Measurements from ENCODE around the gene APOBEC4.

The APOBEC4 gene

GRCh38 chr1:183600634-183601033, 52.5 kb downstream of the APOBEC4 start:
- in situ Hi-C loops (cut with HindIII; ENCODE audit: low pct_unique_long_range_greater_than_20kb, low sequenced_read_pairs) = no loop called here
- no peak for DNase-seq (ENCODE audit: low read depth in 1 of 2, low spot score in 1 of 2)
- no peak for TF ChIP-seq JUND (IDR thresholded peaks at IDR 0.05; ENCODE audit: low read depth)

- DNase-seq (ENCODE audit: low read depth in 1 of 2, low spot score in 1 of 2) = peak in 1 of 2 experiments; percentile 69
- no peak for TF ChIP-seq JUND (IDR thresholded peaks at IDR 0.05; ENCODE audit: low read depth)
- in situ Hi-C loops (cut with HindIII; ENCODE audit: low pct_unique_long_range_greater_than_20kb, low sequenced_read_pairs) = no loop called here
Observed at GRCh38 chr1:183600136-183600535, 53.0 kb downstream of the APOBEC4 start.

GRCh38 chr1:183598386-183598785, 54.7 kb downstream of the APOBEC4 start:
- DNase-seq (ENCODE audit: low read depth in 1 of 2, low spot score in 1 of 2) = no peak
- in situ Hi-C loops (cut with HindIII; ENCODE audit: low pct_unique_long_range_greater_than_20kb, low sequenced_read_pairs) = no loop called here
- TF ChIP-seq JUND (IDR thresholded peaks at IDR 0.05; ENCODE audit: low read depth) = no peak

GRCh38 chr1:183597656-183598347, 55.3 kb downstream of the APOBEC4 start:
- no peak for TF ChIP-seq JUND (IDR thresholded peaks at IDR 0.05; ENCODE audit: low read depth)
- no peak for DNase-seq (ENCODE audit: low read depth in 1 of 2, low spot score in 1 of 2)
- in situ Hi-C loops (cut with HindIII; ENCODE audit: low pct_unique_long_range_greater_than_20kb, low sequenced_read_pairs) = no loop called here

GRCh38 chr1:183596500-183596899, 56.6 kb downstream of the APOBEC4 start:
- in situ Hi-C loops (cut with HindIII; ENCODE audit: low pct_unique_long_range_greater_than_20kb, low sequenced_read_pairs) = no loop called here

More at GRCh38 chr1:183596500-183596899, 56.6 kb downstream of the APOBEC4 start:
- TF ChIP-seq JUND (IDR thresholded peaks at IDR 0.05; ENCODE audit: low read depth) = no peak
- DNase-seq (ENCODE audit: low read depth in 1 of 2, low spot score in 1 of 2) = no peak

Data from T47D (cell line).